Measurements from ENCODE around the gene GPR25.

GRCh38 chr1:200918006-200918405, 45.2 kb downstream of the GPR25 start:
- peak; percentile 42 for TF ChIP-seq GATA2 (IDR thresholded peaks at IDR 0.05; ENCODE audit: low read depth, low read length)
- TF ChIP-seq GATA3 (IDR thresholded peaks at IDR 0.05; ENCODE audit: low read depth, low read length): no peak

All from SH-SY5Y (cell line).